ENCODE measurements around the gene ASZ1. TPM values are rescaled to one million over a fixed set of nuclear protein-coding genes. Genes with fewer than 3 reads are reported as not detected.

Gene ASZ1
- total RNA-seq, 1 donor from 2014 or later: not detected

DNA sequence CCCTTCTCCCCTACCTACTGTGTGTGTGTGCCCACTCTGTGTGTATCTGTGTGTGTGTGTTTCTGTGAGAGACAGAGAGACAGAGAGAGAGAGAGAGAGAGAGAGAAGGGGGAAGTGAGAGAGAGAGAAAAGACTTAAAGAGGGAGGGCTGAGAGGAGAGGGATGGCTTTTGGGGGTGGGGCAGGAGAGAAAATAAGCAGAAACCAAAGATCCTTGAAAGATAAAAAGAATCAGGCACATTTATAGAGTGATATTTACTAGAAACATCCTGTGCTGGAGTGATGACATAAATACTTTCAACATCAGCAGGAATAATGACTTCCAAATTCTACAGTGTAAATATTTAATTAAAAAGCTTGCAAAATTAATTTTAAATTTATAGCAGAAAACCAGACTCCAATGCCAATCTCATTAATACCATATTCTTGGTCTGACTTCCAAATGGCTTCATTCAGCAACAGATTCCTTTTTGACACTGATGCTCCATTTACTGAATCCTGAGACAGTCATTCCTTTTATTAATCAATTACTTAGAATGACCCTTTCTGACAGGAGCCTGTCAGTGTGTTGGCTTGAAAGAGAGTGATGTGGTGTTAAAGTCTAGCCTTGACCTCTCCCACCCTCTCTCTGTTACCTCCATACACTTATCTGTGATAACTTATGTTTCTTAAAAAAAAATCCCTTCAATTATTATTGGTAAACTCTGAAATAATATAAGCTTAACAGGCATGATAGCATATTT lies 62.8 kb downstream of the ASZ1 start:
- DNase-seq (ENCODE audit: low read depth): no peak
- no peaks in the 10 kb centered on the region for H3K27me3 Mint-ChIP-seq (ENCODE audit: low read depth, unreplicated experiment)
- Histone ChIP-seq H3K27me3 (ENCODE audit: insufficient read depth, low read length) (peaks cover 2% of the 10 kb centered on the region), H3K9ac (ENCODE audit: low read length) (no peak overlapping the region), H3K79me2 (ENCODE audit: insufficient read depth, low read length) (no peaks in the 10 kb centered on the region), H3K4me1 (ENCODE audit: insufficient read depth, low read length) (no peaks in the 10 kb centered on the region), H3K4me2 (ENCODE audit: low read length) (no peak overlapping the region), H2AFZ (ENCODE audit: low read depth, low read length) (no peak overlapping the region), H3K4me3 (ENCODE audit: insufficient read depth, low read depth, low read length) (no peak overlapping the region), H4K20me1 (ENCODE audit: insufficient read depth, low read length) (no peaks in the 10 kb centered on the region), H3K9me3 (ENCODE audit: insufficient read depth, low read depth, low read length) (no peaks in the 10 kb centered on the region), H3K36me3 (ENCODE audit: insufficient read depth, low read length) (no peaks in the 10 kb centered on the region), H3K27ac (ENCODE audit: low read depth, low read length) (no peak overlapping the region)
- H3K9me3 Mint-ChIP-seq (ENCODE audit: unreplicated experiment): no peaks in the 10 kb centered on the region
- no peak for FAIRE-seq
- no peak overlapping the region for H3K4me3 Mint-ChIP-seq (ENCODE audit: unreplicated experiment)
- TF ChIP-seq, protein P1, sequence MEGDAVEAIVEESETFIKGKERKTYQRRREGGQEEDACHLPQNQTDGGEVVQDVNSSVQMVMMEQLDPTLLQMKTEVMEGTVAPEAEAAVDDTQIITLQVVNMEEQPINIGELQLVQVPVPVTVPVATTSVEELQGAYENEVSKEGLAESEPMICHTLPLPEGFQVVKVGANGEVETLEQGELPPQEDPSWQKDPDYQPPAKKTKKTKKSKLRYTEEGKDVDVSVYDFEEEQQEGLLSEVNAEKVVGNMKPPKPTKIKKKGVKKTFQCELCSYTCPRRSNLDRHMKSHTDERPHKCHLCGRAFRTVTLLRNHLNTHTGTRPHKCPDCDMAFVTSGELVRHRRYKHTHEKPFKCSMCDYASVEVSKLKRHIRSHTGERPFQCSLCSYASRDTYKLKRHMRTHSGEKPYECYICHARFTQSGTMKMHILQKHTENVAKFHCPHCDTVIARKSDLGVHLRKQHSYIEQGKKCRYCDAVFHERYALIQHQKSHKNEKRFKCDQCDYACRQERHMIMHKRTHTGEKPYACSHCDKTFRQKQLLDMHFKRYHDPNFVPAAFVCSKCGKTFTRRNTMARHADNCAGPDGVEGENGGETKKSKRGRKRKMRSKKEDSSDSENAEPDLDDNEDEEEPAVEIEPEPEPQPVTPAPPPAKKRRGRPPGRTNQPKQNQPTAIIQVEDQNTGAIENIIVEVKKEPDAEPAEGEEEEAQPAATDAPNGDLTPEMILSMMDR (IDR thresholded peaks at IDR 0.05; ENCODE audit: insufficient read depth, low read depth, low read length): no peak
- TF ChIP-seq EZH2 (IDR thresholded peaks at IDR 0.05; ENCODE audit: insufficient read depth, low read length): no peak
- H3K27ac Mint-ChIP-seq (ENCODE audit: unreplicated experiment): no peak overlapping the region
- peaks cover 2% of the 10 kb centered on the region for H3K4me1 Mint-ChIP-seq (ENCODE audit: low read depth, unreplicated experiment)
- H3K36me3 Mint-ChIP-seq (ENCODE audit: low read depth, unreplicated experiment): no peaks in the 10 kb centered on the region

DNA sequence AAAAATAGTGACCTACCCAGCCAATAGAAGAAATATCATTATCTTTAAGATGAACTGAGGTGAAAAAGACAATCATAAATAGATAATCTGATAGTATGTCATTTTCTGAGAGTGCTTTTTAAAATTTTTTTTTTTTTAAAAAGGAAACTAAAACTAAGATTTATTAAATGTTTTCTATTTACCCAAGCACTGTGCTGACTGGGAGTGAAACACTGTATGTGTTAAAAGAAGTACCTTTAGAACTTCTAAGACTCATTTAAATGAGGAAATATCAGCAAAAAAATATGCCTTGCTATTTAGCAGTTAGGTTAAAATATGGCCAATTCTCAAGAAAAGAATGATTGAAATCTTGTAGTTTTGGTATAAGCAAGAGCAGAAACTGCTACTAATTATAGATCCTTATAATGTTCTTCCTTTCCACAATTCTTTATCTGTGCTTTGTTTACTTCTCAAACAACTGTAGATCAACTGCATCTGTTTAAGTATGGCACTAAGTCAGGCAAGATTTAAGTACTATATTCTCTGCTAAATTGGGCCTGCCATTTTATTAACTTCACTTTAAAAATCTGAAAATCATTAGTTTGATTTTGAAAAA lies 64.9 kb downstream of the ASZ1 start:
- H3K4me3 ChIP-seq (ENCODE audit: insufficient read depth, low read depth, low read length): no peak overlapping the region
- no peak overlapping the region for H3K9ac ChIP-seq (ENCODE audit: low read length)
- H3K4me1 ChIP-seq (ENCODE audit: insufficient read depth, low read length): no peaks in the 10 kb centered on the region
- Mint-ChIP-seq H3K36me3 (ENCODE audit: low read depth, unreplicated experiment) (no peaks in the 10 kb centered on the region), H3K27me3 (ENCODE audit: low read depth, unreplicated experiment) (no peaks in the 10 kb centered on the region), H3K27ac (ENCODE audit: unreplicated experiment) (no peak overlapping the region), H3K4me1 (ENCODE audit: low read depth, unreplicated experiment) (peaks cover 2% of the 10 kb centered on the region), H3K4me3 (ENCODE audit: unreplicated experiment) (no peak overlapping the region), H3K9me3 (ENCODE audit: unreplicated experiment) (no peaks in the 10 kb centered on the region)
- H3K27me3 ChIP-seq (ENCODE audit: insufficient read depth, low read length): no peaks in the 10 kb centered on the region
- no peaks in the 10 kb centered on the region for H3K79me2 ChIP-seq (ENCODE audit: insufficient read depth, low read length)
- H3K27ac ChIP-seq (ENCODE audit: low read depth, low read length): no peak overlapping the region
- FAIRE-seq: no peak
- no peaks in the 10 kb centered on the region for H4K20me1 ChIP-seq (ENCODE audit: insufficient read depth, low read length)
- TF ChIP-seq, protein P1 (IDR thresholded peaks at IDR 0.05; ENCODE audit: insufficient read depth, low read depth, low read length): no peak
- no peak for TF ChIP-seq EZH2 (IDR thresholded peaks at IDR 0.05; ENCODE audit: insufficient read depth, low read length)
- DNase-seq (ENCODE audit: low read depth): no peak
- no peak overlapping the region for H3K4me2 ChIP-seq (ENCODE audit: low read length)
- H3K9me3 ChIP-seq (ENCODE audit: insufficient read depth, low read depth, low read length): no peaks in the 10 kb centered on the region
- no peaks in the 10 kb centered on the region for H3K36me3 ChIP-seq (ENCODE audit: insufficient read depth, low read length)
- H2AFZ ChIP-seq (ENCODE audit: low read depth, low read length): no peak overlapping the region

DNA sequence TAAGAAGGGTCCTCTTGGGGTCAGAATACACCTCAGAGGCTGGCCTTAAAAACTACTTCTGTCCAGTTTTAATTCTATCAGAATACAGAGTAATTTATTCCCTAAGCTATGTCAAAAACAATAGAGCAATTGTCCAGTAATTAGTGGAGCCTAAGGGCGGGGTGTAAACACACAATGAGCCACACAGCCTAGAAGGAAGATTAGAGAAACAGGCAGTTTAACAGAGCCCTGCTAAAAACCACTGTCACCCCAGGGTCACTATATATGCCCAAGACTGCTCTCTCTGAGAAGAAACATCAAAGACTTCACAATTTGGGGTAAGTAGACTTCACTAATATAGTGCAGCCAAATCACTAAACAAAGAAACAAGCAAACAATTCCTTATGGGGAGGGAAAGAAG lies 77.3 kb downstream of the ASZ1 start:
- Mint-ChIP-seq H3K4me1 (ENCODE audit: low read depth, unreplicated experiment) (no peaks in the 10 kb centered on the region), H3K27me3 (ENCODE audit: low read depth, unreplicated experiment) (peaks cover 3% of the 10 kb centered on the region), H3K9me3 (ENCODE audit: unreplicated experiment) (no peaks in the 10 kb centered on the region), H3K27ac (ENCODE audit: unreplicated experiment) (no peak overlapping the region), H3K36me3 (ENCODE audit: low read depth, unreplicated experiment) (no peaks in the 10 kb centered on the region), H3K4me3 (ENCODE audit: unreplicated experiment) (no peak overlapping the region)
- no peaks in the 10 kb centered on the region for H3K27me3 ChIP-seq (ENCODE audit: insufficient read depth, low read length)
- TF ChIP-seq, protein P1 (IDR thresholded peaks at IDR 0.05; ENCODE audit: insufficient read depth, low read depth, low read length): no peak
- TF ChIP-seq EZH2 (IDR thresholded peaks at IDR 0.05; ENCODE audit: insufficient read depth, low read length): no peak
- no peak overlapping the region for H2AFZ ChIP-seq (ENCODE audit: low read depth, low read length)
- H3K9ac ChIP-seq (ENCODE audit: low read length): no peak overlapping the region
- H3K79me2 ChIP-seq (ENCODE audit: insufficient read depth, low read length): no peaks in the 10 kb centered on the region
- no peak overlapping the region for H3K4me3 ChIP-seq (ENCODE audit: insufficient read depth, low read depth, low read length)
- FAIRE-seq (no peak), DNase-seq (ENCODE audit: low read depth) (no peak)
- H4K20me1 ChIP-seq (ENCODE audit: insufficient read depth, low read length): no peaks in the 10 kb centered on the region
- H3K4me1 ChIP-seq (ENCODE audit: insufficient read depth, low read length): no peaks in the 10 kb centered on the region
- H3K36me3 ChIP-seq (ENCODE audit: insufficient read depth, low read length): no peaks in the 10 kb centered on the region
- no peaks in the 10 kb centered on the region for H3K9me3 ChIP-seq (ENCODE audit: insufficient read depth, low read depth, low read length)
- H3K27ac ChIP-seq (ENCODE audit: low read depth, low read length): no peak overlapping the region
- no peak overlapping the region for H3K4me2 ChIP-seq (ENCODE audit: low read length)
